NOMO-1 (cell line): Measurements from ENCODE around the gene MRPS17.
A peak's percentile ranks its signal among the peaks of the same experiment; 100 is the strongest.
"Not testable (repeated sequence)": the region's sequence is repeated elsewhere in the genome, so short reads cannot be mapped to it uniquely, and the experiment has no call there.

ENCODE experiments used
- DNase-seq, 2 experiments: peaks; one replicate each; lab custom pipeline; 2025; ENCODE audit not compliant: unreplicated experiment in 2 of 2; lab: John Stamatoyannopoulos, UW

MRPS17 gene

GRCh38 chr7:55951637-55952351 lies at the start of gene MRPS17:
MRPS17 (plus strand) TSS chr7:55951877; CDS start chr7:55953196, 1,319 bp downstream.
- DNase-seq = peak; percentile 81 to 83

- DNase-seq = no peak
Measured at GRCh38 chr7:55903985-55904759, 47.5 kb upstream of the MRPS17 start.

GRCh38 chr7:55912748-55913158 lies 38.9 kb upstream of the MRPS17 start:
- no peak for DNase-seq

GRCh38 chr7:55917771-55918170 lies 33.9 kb upstream of the MRPS17 start:
- DNase-seq = no peak

GRCh38 chr7:55928006-55928767 lies 23.5 kb upstream of the MRPS17 start:
- no peak for DNase-seq

GRCh38 chr7:55931421-55932151 lies 20.1 kb upstream of the MRPS17 start:
- no peak for DNase-seq

- no peak for DNase-seq
Measured at GRCh38 chr7:55939514-55940123, 12.1 kb upstream of the MRPS17 start.

GRCh38 chr7:55946545-55946944 lies 5.1 kb upstream of the MRPS17 start:
- DNase-seq = no peak

GRCh38 chr7:55952352-55952671 lies 635 bp downstream of the MRPS17 start:
- DNase-seq = not testable (repeated sequence)

- no peak for DNase-seq
Measured at GRCh38 chr7:55953707-55954475, 2.2 kb downstream of the MRPS17 start.

- no peak for DNase-seq
Measured at GRCh38 chr7:55957190-55957589, 5.5 kb downstream of the MRPS17 start.

GRCh38 chr7:55962014-55962413 lies 10.3 kb downstream of the MRPS17 start:
- DNase-seq = no peak

GRCh38 chr7:55963584-55964168 lies 12.0 kb downstream of the MRPS17 start:
- DNase-seq = no peak

- DNase-seq = peak; percentile 66 to 71
Measured at GRCh38 chr7:55964261-55965099, 12.8 kb downstream of the MRPS17 start, which contains the start of gene NIPSNAP2. NIPSNAP2 (plus strand) TSS chr7:55964585; CDS start chr7:55964610, 25 bp downstream.

GRCh38 chr7:55965100-55965470 lies 13.4 kb downstream of the MRPS17 start:
- DNase-seq = peak; percentile 55 to 66

GRCh38 chr7:55965805-55966421 lies 14.2 kb downstream of the MRPS17 start:
- no peak for DNase-seq

GRCh38 chr7:55966851-55967250 lies 15.2 kb downstream of the MRPS17 start:
- DNase-seq = no peak

GRCh38 chr7:55969391-55969790 lies 17.7 kb downstream of the MRPS17 start:
- DNase-seq = no peak
